ENCODE results near the gene EDC4. TPM values are rescaled to one million over a fixed set of nuclear protein-coding genes. Genes with fewer than 3 reads are reported as not detected.
"Not testable (repeated sequence)": the region's sequence is repeated elsewhere in the genome, so short reads cannot be mapped to it uniquely, and the experiment has no call there.

EDC4 gene
- total RNA-seq, 2 donors from 2014 or later: 21.2 to 39.5 TPM

GRCh38 chr16:67909056-67909742 lies 36.3 kb downstream of the EDC4 start:
- Histone ChIP-seq H3K36me3 (peaks cover 34% of the 10 kb centered on the region), H3K27me3 (no peaks in the 10 kb centered on the region), H3K4me1 (no peaks in the 10 kb centered on the region), H3K9me3 (no peaks in the 10 kb centered on the region), H3K27ac (no peak overlapping the region), H3K4me3 (no peak overlapping the region)
- no peak for DNase-seq (ENCODE audit: low spot score)
- TF ChIP-seq CTCF (IDR thresholded peaks at IDR 0.05): no peak

GRCh38 chr16:67910158-67910557 lies 37.3 kb downstream of the EDC4 start:
- H3K27me3 ChIP-seq: no peaks in the 10 kb centered on the region
- DNase-seq (ENCODE audit: low spot score): no peak
- no peaks in the 10 kb centered on the region for H3K9me3 ChIP-seq
- no peak overlapping the region for H3K4me3 ChIP-seq
- no peak for TF ChIP-seq CTCF (IDR thresholded peaks at IDR 0.05)
- H3K27ac ChIP-seq: no peak overlapping the region
- peaks cover 34% of the 10 kb centered on the region for H3K36me3 ChIP-seq
- H3K4me1 ChIP-seq: no peaks in the 10 kb centered on the region

- Histone ChIP-seq H3K4me3 (no peak overlapping the region), H3K27ac (no peak overlapping the region), H3K9me3 (no peaks in the 10 kb centered on the region), H3K36me3 (peaks cover 20% of the 10 kb centered on the region), H3K4me1 (peaks cover 0 to 44% of the 10 kb centered on the region in 2 donors), H3K27me3 (no peaks in the 10 kb centered on the region)
- no peak for TF ChIP-seq CTCF (IDR thresholded peaks at IDR 0.05)
- no peak for DNase-seq (ENCODE audit: low spot score)
Measured at GRCh38 chr16:67914758-67915495, 42.1 kb downstream of the EDC4 start.

- H3K27me3 ChIP-seq; H3K27ac ChIP-seq; H3K9me3 ChIP-seq; DNase-seq (ENCODE audit: low spot score); H3K4me3 ChIP-seq: not testable (repeated sequence)
- H3K4me1 ChIP-seq: peaks cover 0 to 48% of the 10 kb centered on the region in 2 donors
- H3K36me3 ChIP-seq: peaks cover 15% of the 10 kb centered on the region
Measured at GRCh38 chr16:67915496-67915769, 42.6 kb downstream of the EDC4 start.

- H3K27ac ChIP-seq: peak overlapping the region in 1 of 2 donors; percentile 94
- H3K4me3 ChIP-seq: no peak overlapping the region
- DNase-seq (ENCODE audit: low spot score): no peak
- H3K9me3 ChIP-seq: no peaks in the 10 kb centered on the region
- no peak for TF ChIP-seq CTCF (IDR thresholded peaks at IDR 0.05)
- peaks cover 0 to 49% of the 10 kb centered on the region in 2 donors for H3K4me1 ChIP-seq
- no peaks in the 10 kb centered on the region for H3K27me3 ChIP-seq
- peaks cover 14% of the 10 kb centered on the region for H3K36me3 ChIP-seq
Measured at GRCh38 chr16:67915831-67916723, 43.2 kb downstream of the EDC4 start.

All from right atrium auricular region (tissue), 2 donors.